Heart right ventricle (tissue), 16 donors: Measurements from ENCODE around the gene IGF1R. TPM values are rescaled to one million over a fixed set of nuclear protein-coding genes. Genes with fewer than 3 reads are reported as not detected.

Source experiments
- ATAC-seq, 8 donors: fragments of 200-7000 bp; cut with Tn5 transposase; one replicate each; pipeline ENCODE4 v1.9.1; 2020; ENCODE audit warnings: mild to moderate bottlenecking in 8 of 8, moderate library complexity in 8 of 8, moderate number of reproducible peaks in 1 of 8
- DNase-seq, 2 donors: peaks; one replicate each; pipeline ENCODE4 v3.0.0-alpha.2; 2020
- H3K27ac ChIP-seq, 10 donors: fragments of 200-600 bp; sonication (generic) in 2 of 10; one replicate each; pipeline versions ENCODE4 v1.5.0 to v1.8.0; 2020 to 2022; ENCODE audit warnings: mild to moderate bottlenecking in 3 of 10
- H3K27me3 ChIP-seq, 7 donors: fragments of 200-600 bp; one replicate each; pipeline ENCODE4 v1.8.0; 2021 to 2022; ENCODE audit warnings: mild to moderate bottlenecking in 2 of 7
- H3K36me3 ChIP-seq, 9 donors: fragments of 200-600 bp; sonication (generic) in 1 of 9; one replicate each; pipeline versions ENCODE4 v1.5.0 to v1.8.0; 2020 to 2022; ENCODE audit warnings: mild to moderate bottlenecking in 2 of 9
- H3K4me1 ChIP-seq, 9 donors: fragments of 200-600 bp; sonication (generic) in 1 of 9; one replicate each; pipeline versions ENCODE4 v1.5.0 to v1.8.0; 2020 to 2022; ENCODE audit warnings: mild to moderate bottlenecking in 4 of 9
- H3K4me3 ChIP-seq, 10 donors: fragments of 200-600 bp; sonication (generic) in 2 of 10; one replicate each; pipeline versions ENCODE4 v1.5.0 to v1.8.0; 2020 to 2022; ENCODE audit warnings: mild to moderate bottlenecking in 7 of 10, moderate library complexity in 2 of 10
- H3K9me3 ChIP-seq, 11 donors: fragments of 200-600 bp in 10 of 11; sonication (generic) in 2 of 11; one replicate each; pipeline versions ENCODE4 v1.5.0 to v1.8.0; 2013 to 2022; ENCODE audit warnings: mild to moderate bottlenecking in 2 of 11, control low read depth in 1 of 11, moderate library complexity in 1 of 11
- CTCF ChIP-seq, 9 donors: fragments of 200-600 bp; sonication (generic) in 2 of 9; IDR thresholded peaks; one replicate each; pipeline versions ENCODE4 v1.5.0 to v1.8.0; 2021 to 2022; ENCODE audit warnings: antibody characterized with exemption in 9 of 9, mild to moderate bottlenecking in 5 of 9, moderate library complexity in 1 of 9
- WGBS, 2 donors: extraction: QIAGEN DNeasy Blood & Tissue Kit; methylation state at CpG; one replicate each; pipeline ENCODE4 v1.1.7; 2013; ENCODE audit warnings: inconsistent platforms in 1 of 2; 5-methylcytosine and 5-hydroxymethylcytosine counted together
- intact Hi-C, 10 donors: fragments of 100-400 bp; cut with DNase I; formaldehyde crosslinking; loops; one replicate each; pipeline versions ENCODE4 v1.11.1 to v1.14.2; 2022
- polyA plus RNA-seq, 2 donors: library from polyadenylated mRNA; stranded (reverse); fragments of 200-250 nt; gene quantifications; one replicate each; pipeline ENCODE4 v1.2.3, GENCODE V29; 2013
- total RNA-seq, 10 donors: library from RNA; stranded (reverse); fragmentation: NEBNext Ultra II Directional in 3 of 10; extraction: Animal tissue kit (Norgen Biotek cat#: 25700) in 3 of 10; gene quantifications; one replicate each; pipeline versions ENCODE4 v1.2.1 to v1.2.4, GENCODE V29; 2021 to 2023
- donor health status: Arrhythmogenic right ventricular cardiomyopathy.
- donor health status: ischemic (EF 13 %, LVEDD 7.1; RV severe dilation, severe dysfunction).
- donor health status: healthy with polysubstance abuse.
- donor health status: DM: no; HTN: yes; CAD: no.
- donor health status: DM: no; HTN: no; CAD: no.
- donor health status: ischemic (EF 25% LVEDD 6.9; RV normal size, moderate dysfunction).
- donor health status: ischemic (EF 25% LVEDD 5.7; RV mildly dilated, moderate dysfunction).
- donor health status: healthy.
- donor health status: DM: yes; HTN: yes; CAD: no.
- donor health status: Ischemic cardiomyopathy.
- donor health status: ischemic (EF 35%, LVEDD 5.7; RV mildly dilated, moderate dysfunction).
- donor health status: nonischemic (EF 11% LVEDD 7.7; RV severe dilation, severe dysfunction).
- donor health status: DM: yes; HTN: yes; CAD: no.
- donor health status: PGD.
- donor health status: ischemic (EF 29% LVEDD 5.4; RV normal size, mild dysfunction).
- donor health status: nonischemic (EF 23%, LVEDD 6.1; RV moderate dilation, normal function).

The IGF1R gene
- total and polyA plus RNA-seq, 12 donors = 3.4 to 88.2 (median 45.9) TPM

- ATAC-seq (peak; percentile 65 to 96 (median 86)), DNase-seq (peak; percentile 59 to 62)
- 55 to 66% methylated on average over 6 of the region's 6 CpGs for WGBS, 2 donors
- no peak for TF ChIP-seq CTCF (IDR thresholded peaks at IDR 0.05)
- Histone ChIP-seq H3K4me1 (peaks cover 13 to 85% (median 60%) of the 10 kb centered on the region in 9 donors), H3K27ac (peak overlapping the region; percentile 4 to 81 (median 66)), H3K36me3 (no peaks in the 10 kb centered on the region), H3K9me3 (no peaks in the 10 kb centered on the region), H3K4me3 (peak overlapping the region in 5 of 10 donors; percentile 2 to 21 (median 13)), H3K27me3 (no peaks in the 10 kb centered on the region)
- intact Hi-C loops = no loop called here
Observed at GRCh38 chr15:98870788-98871187, 222.4 kb downstream of the IGF1R start.

- ATAC-seq (no peak), DNase-seq (no peak)
- Histone ChIP-seq H3K27me3 (no peaks in the 10 kb centered on the region), H3K9me3 (no peaks in the 10 kb centered on the region), H3K4me3 (no peak overlapping the region), H3K4me1 (peaks cover 13 to 88% (median 72%) of the 10 kb centered on the region in 9 donors), H3K27ac (peak overlapping the region in 7 of 10 donors; percentile 3 to 81 (median 34)), H3K36me3 (no peaks in the 10 kb centered on the region)
- no peak for TF ChIP-seq CTCF (IDR thresholded peaks at IDR 0.05)
- intact Hi-C loops = no loop called here
- WGBS, 2 donors = 74 to 84% methylated on average over 3 of the region's 3 CpGs
Observed at GRCh38 chr15:98872774-98873173, 224.4 kb downstream of the IGF1R start.

DNA sequence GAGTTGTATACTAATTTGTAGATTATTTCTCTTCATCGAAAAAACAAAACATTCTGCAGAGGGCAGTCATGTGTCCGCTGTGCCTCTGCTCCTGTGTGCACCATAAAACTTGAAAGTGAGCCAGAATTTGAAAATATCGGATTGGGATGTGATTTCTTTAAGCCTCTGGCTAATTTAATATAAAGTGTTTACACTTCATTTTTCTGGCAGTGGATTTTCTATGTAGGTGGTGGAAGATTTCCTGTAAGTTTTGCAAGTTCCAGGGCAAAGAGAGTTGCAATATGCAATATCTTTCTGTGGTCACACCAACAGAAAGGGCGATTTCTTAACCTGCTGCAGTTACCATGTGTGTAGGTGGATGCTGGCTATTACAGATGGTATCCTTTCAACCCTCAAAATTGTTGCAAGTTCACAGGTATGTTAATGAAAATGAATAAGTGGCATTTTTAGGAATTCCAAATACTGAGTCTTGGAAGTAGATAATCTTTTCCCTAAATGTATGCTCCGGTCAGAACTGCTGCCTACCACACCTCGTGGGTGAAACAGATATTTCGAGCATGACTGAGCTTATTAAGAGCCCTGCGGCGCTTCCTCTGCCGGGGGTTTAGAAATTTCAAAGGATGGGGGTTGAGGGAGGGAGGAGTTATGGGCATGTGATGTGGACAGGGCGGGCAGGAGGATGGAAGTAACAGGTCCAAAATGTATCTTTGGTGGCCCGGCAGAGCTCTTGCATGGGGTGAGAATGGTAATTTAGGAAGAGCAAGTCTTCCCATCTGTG lies 225.3 kb downstream of the IGF1R start:
- no peaks in the 10 kb centered on the region for H3K36me3 ChIP-seq
- peaks cover 13 to 90% (median 70%) of the 10 kb centered on the region in 9 donors for H3K4me1 ChIP-seq
- no peak for TF ChIP-seq CTCF (IDR thresholded peaks at IDR 0.05)
- 48 to 55% methylated on average over 12 of the region's 12 CpGs for WGBS, 2 donors
- DNase-seq (no peak), ATAC-seq (no peak)
- intact Hi-C loops = no loop called here
- H3K4me3 ChIP-seq = peak overlapping the region in 1 of 10 donors; percentile 12
- H3K27ac ChIP-seq = peak overlapping the region in 7 of 10 donors; percentile 3 to 81 (median 59)
- H3K9me3 ChIP-seq = no peaks in the 10 kb centered on the region
- H3K27me3 ChIP-seq = no peaks in the 10 kb centered on the region

- WGBS, 2 donors = 76 to 77% methylated on average over 7 of the region's 7 CpGs
- intact Hi-C loops = no loop called here
- Histone ChIP-seq H3K27me3 (no peaks in the 10 kb centered on the region), H3K4me1 (peaks cover 13 to 91% (median 64%) of the 10 kb centered on the region in 9 donors), H3K36me3 (no peaks in the 10 kb centered on the region), H3K9me3 (no peaks in the 10 kb centered on the region), H3K4me3 (peak overlapping the region in 1 of 10 donors; percentile 12), H3K27ac (peak overlapping the region in 7 of 10 donors; percentile 3 to 81 (median 59))
- no peak for DNase-seq
- no peak for TF ChIP-seq CTCF (IDR thresholded peaks at IDR 0.05)
- ATAC-seq = no peak
Observed at GRCh38 chr15:98874370-98874769, 226.0 kb downstream of the IGF1R start.
